ENCODE data around the gene LPAR5. TPM values are rescaled to one million over a fixed set of nuclear protein-coding genes. Genes with fewer than 3 reads are reported as not detected.

Gene LPAR5
- total and polyA plus RNA-seq, 2 of the 13 experiments (the other 11 are each of a cell fraction or from before 2014, with no cell fraction given) = 0.09 to 0.32 TPM

DNA sequence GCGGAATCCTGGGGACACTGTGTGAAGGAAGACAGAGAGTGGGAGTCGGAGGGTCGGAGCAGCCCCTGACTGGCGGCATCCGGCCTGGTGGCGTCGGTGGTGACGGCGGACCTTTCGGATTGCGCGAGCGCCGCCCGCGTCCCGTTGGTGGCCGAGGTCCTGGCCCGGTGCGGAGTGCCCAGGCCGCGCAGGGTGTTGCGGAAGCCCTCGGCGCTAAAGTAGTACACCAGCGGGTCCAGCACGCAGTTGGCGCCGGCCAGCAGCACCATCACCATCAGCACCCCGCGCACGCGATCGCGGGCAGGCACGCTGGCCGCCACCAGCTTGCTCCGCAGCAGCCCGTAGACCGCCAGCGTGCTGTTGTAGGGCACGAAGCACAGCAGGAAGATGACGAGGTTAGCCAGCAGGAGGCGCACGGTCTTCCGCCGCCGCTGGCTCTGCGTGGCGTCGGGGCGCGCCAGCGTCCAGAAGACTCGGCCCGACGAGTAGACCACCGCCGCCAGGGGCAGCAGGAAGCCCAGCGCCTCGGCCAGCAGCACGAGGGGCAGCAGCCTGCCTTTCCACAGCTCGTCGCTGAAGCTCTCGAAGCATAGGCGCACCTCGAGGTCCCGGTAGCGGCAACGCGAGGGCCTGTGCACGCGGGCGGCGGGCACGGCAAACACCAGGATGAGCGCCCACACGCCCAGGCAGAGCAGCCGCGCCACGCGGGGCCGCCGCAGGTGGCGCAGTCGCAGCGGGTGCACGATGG lies 15.4 kb downstream of the LPAR5 start:
- in situ Hi-C loops (cut with HindIII; ENCODE audit: extremely low pct_ligation_motif_present, low pct_unique_long_range_greater_than_20kb) (no loop called here), intact Hi-C loops (cut with micrococcal nuclease; ENCODE audit: unreplicated experiment) (no loop called here)
- Histone ChIP-seq H3K9ac (ENCODE audit: insufficient read depth, low read depth, low read length) (no peak overlapping the region), H3K4me3 (replicated peaks in 1 of 3; ENCODE audit: insufficient read depth in 1 of 3, low read depth in 2 of 3, low read length in 3 of 3) (no peak overlapping the region), H3K27ac (ENCODE audit: extremely low read length, insufficient read depth, low read length) (no peak overlapping the region), H3K27me3 (ENCODE audit: control insufficient read depth in 1 of 2, insufficient read depth in 2 of 2, low read length in 2 of 2) (no peaks in the 10 kb centered on the region), H3K79me2 (ENCODE audit: insufficient read depth, low read length) (no peaks in the 10 kb centered on the region), H4K20me1 (ENCODE audit: insufficient read depth, low read length) (no peaks in the 10 kb centered on the region), H3K9me3 (ENCODE audit: low read length) (no peaks in the 10 kb centered on the region), H3K4me2 (ENCODE audit: low read depth, low read length) (no peak overlapping the region), H2AFZ (ENCODE audit: low read length) (no peak overlapping the region), H3K36me3 (replicated peaks in 1 of 2; ENCODE audit: control insufficient read depth in 1 of 2, insufficient read depth in 2 of 2, low read length in 2 of 2) (no peaks in the 10 kb centered on the region), H3K4me1 (ENCODE audit: insufficient read depth, low read length) (peaks cover 18% of the 10 kb centered on the region)
- DNase-seq (ENCODE audit: low spot score) (no peak), FAIRE-seq (no peak), ATAC-seq (no peak)
- POLR2A ChIA-PET = no interaction called here
- 91% methylated on average over 35 of the region's 88 CpGs for WGBS (ENCODE audit: low lambda C conversion rate)
- TF ChIP-seq, protein P1, sequence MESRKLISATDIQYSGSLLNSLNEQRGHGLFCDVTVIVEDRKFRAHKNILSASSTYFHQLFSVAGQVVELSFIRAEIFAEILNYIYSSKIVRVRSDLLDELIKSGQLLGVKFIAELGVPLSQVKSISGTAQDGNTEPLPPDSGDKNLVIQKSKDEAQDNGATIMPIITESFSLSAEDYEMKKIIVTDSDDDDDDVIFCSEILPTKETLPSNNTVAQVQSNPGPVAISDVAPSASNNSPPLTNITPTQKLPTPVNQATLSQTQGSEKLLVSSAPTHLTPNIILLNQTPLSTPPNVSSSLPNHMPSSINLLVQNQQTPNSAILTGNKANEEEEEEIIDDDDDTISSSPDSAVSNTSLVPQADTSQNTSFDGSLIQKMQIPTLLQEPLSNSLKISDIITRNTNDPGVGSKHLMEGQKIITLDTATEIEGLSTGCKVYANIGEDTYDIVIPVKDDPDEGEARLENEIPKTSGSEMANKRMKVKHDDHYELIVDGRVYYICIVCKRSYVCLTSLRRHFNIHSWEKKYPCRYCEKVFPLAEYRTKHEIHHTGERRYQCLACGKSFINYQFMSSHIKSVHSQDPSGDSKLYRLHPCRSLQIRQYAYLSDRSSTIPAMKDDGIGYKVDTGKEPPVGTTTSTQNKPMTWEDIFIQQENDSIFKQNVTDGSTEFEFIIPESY (CRISPR knock-in tag; IDR thresholded peaks at IDR 0.05) = peak; percentile 88
- TF ChIP-seq ZNF350 (CRISPR knock-in tag; IDR thresholded peaks at IDR 0.05; ENCODE audit: borderline replicate concordance, low read depth) = no peak
- no TSS peak for BruUV-seq (replicated peaks)
- CTCF ChIA-PET (ENCODE audit: low intra/inter-chr PET ratio, low total read pairs) = no interaction called here

DNA sequence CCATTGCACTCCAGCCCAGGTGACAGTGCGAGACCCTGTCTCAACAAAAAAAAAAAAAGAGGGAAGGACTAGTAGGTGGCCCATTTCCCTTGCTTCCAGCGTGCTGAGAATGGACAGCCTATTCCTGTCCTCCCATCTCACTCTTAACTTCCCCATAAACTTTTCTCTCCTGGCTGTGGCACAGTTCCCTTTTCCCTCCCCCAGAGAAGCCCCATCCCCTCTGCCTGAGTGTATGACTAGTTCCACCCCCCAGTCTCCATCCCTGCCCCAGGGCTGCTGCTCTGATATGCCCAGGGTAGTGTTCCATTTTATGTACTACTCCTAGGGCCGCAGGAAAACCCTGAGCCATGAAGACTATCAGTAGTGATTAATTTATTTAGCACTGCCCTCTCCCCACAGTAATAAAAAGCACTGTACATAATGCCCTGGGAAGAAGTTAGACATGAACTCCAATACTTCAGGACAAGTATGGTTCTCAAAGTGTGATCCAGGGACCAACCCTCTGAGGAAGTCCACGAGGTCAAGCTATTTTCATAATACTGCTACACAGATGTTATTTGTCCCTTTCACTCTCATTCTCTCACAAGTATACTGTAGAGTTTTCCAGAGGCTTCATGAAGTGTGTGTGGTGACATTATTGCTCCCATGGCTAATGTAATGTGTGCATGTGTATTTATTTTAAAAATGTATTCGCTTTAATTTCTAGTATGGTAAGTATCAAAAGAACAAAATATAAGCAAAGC lies 17.1 kb downstream of the LPAR5 start:
- no peak overlapping the region for H3K9ac ChIP-seq (ENCODE audit: insufficient read depth, low read depth, low read length)
- no peak overlapping the region for H2AFZ ChIP-seq (ENCODE audit: low read length)
- peaks cover 24% of the 10 kb centered on the region for H3K4me1 ChIP-seq (ENCODE audit: insufficient read depth, low read length)
- no TSS peak for BruUV-seq (replicated peaks)
- 31% methylated on average over 5 of the region's 5 CpGs for WGBS (ENCODE audit: low lambda C conversion rate)
- no peak overlapping the region for H3K27ac ChIP-seq (ENCODE audit: extremely low read length, insufficient read depth, low read length)
- FAIRE-seq (no peak), DNase-seq (ENCODE audit: low spot score) (no peak), ATAC-seq (no peak)
- no peaks in the 10 kb centered on the region for H3K36me3 ChIP-seq (replicated peaks in 1 of 2; ENCODE audit: control insufficient read depth in 1 of 2, insufficient read depth in 2 of 2, low read length in 2 of 2)
- intact Hi-C loops (cut with micrococcal nuclease; ENCODE audit: unreplicated experiment) (loop anchor here (10.0 kb wide), 1 partner anchor 206 kb away; the partner anchor contains the start of genes GPR162 and P3H3), in situ Hi-C loops (cut with HindIII; ENCODE audit: extremely low pct_ligation_motif_present, low pct_unique_long_range_greater_than_20kb) (loop anchor here (5.0 kb wide), 1 partner anchor 79 kb away; no protein-coding TSS in a partner anchor)
- H4K20me1 ChIP-seq (ENCODE audit: insufficient read depth, low read length) = no peaks in the 10 kb centered on the region
- POLR2A ChIA-PET = interaction anchor here (1.7 kb wide), 1 partner anchor 71 kb away, joined by 4 read pairs; the partner anchor contains the start of gene ZNF384
- no peak overlapping the region for H3K4me3 ChIP-seq (replicated peaks in 1 of 3; ENCODE audit: insufficient read depth in 1 of 3, low read depth in 2 of 3, low read length in 3 of 3)
- no peaks in the 10 kb centered on the region for H3K79me2 ChIP-seq (ENCODE audit: insufficient read depth, low read length)
- H3K9me3 ChIP-seq (ENCODE audit: low read length) = no peaks in the 10 kb centered on the region
- CTCF ChIA-PET (ENCODE audit: low intra/inter-chr PET ratio, low total read pairs) = interaction anchor here (1.7 to 2.5 kb wide), 3 partner anchors 66 to 217 kb away, joined by 6 to 33 read pairs (median 15); no protein-coding TSS in a partner anchor
- no peaks in the 10 kb centered on the region for H3K27me3 ChIP-seq (ENCODE audit: control insufficient read depth in 1 of 2, insufficient read depth in 2 of 2, low read length in 2 of 2)
- H3K4me2 ChIP-seq (ENCODE audit: low read depth, low read length) = no peak overlapping the region
- TF ChIP-seq SMAD3 (CRISPR knock-in tag; IDR thresholded peaks at IDR 0.05) (no peak), CHCHD3 (CRISPR knock-in tag; IDR thresholded peaks at IDR 0.05) (no peak), RCOR2 (CRISPR knock-in tag; IDR thresholded peaks at IDR 0.05) (no peak), NFKB2 (CRISPR knock-in tag; IDR thresholded peaks at IDR 0.05; ENCODE audit: borderline replicate concordance) (no peak), ZSCAN29 (CRISPR knock-in tag; conservative IDR thresholded peaks at IDR 0.05) (no peak), TCF7 (IDR thresholded peaks at IDR 0.05; ENCODE audit: low read depth) (no peak), ZFP36L1 (CRISPR knock-in tag; IDR thresholded peaks at IDR 0.05) (no peak)
- TF ChIP-seq, protein P2, sequence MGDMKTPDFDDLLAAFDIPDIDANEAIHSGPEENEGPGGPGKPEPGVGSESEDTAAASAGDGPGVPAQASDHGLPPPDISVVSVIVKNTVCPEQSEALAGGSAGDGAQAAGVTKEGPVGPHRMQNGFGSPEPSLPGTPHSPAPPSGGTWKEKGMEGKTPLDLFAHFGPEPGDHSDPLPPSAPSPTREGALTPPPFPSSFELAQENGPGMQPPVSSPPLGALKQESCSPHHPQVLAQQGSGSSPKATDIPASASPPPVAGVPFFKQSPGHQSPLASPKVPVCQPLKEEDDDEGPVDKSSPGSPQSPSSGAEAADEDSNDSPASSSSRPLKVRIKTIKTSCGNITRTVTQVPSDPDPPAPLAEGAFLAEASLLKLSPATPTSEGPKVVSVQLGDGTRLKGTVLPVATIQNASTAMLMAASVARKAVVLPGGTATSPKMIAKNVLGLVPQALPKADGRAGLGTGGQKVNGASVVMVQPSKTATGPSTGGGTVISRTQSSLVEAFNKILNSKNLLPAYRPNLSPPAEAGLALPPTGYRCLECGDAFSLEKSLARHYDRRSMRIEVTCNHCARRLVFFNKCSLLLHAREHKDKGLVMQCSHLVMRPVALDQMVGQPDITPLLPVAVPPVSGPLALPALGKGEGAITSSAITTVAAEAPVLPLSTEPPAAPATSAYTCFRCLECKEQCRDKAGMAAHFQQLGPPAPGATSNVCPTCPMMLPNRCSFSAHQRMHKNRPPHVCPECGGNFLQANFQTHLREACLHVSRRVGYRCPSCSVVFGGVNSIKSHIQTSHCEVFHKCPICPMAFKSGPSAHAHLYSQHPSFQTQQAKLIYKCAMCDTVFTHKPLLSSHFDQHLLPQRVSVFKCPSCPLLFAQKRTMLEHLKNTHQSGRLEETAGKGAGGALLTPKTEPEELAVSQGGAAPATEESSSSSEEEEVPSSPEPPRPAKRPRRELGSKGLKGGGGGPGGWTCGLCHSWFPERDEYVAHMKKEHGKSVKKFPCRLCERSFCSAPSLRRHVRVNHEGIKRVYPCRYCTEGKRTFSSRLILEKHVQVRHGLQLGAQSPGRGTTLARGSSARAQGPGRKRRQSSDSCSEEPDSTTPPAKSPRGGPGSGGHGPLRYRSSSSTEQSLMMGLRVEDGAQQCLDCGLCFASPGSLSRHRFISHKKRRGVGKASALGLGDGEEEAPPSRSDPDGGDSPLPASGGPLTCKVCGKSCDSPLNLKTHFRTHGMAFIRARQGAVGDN (CRISPR knock-in tag; IDR thresholded peaks at IDR 0.05) = no peak

Measured in HepG2 (cell line).